Neutrophil (primary cell): ENCODE results near the gene TMEM221.
A peak's percentile ranks its signal among the peaks of the same experiment; 100 is the strongest.

Source experiments
- H3K27ac ChIP-seq: fragments of 200-600 bp; sonication (generic); 2 replicates; pipeline ENCODE4 v1.5.1; 2016; ENCODE audit warnings: mild to moderate bottlenecking, moderate library complexity
- H3K27me3 ChIP-seq: fragments of 200-600 bp; sonication (generic); 2 replicates; pipeline ENCODE4 v1.6.0; 2016; ENCODE audit warnings: mild to moderate bottlenecking
- H3K36me3 ChIP-seq: fragments of 200-600 bp; sonication (generic); 2 replicates; pipeline ENCODE4 v1.5.1; 2017
- H3K4me1 ChIP-seq, 2 experiments: fragments of 200-600 bp in 1 of 2; sonication (generic) in 1 of 2; 1 replicate in 1 of 2; 2 replicates in 1 of 2; pipeline versions ENCODE4 v1.5.1 to v1.6.1; 2013 to 2016; ENCODE audit warnings: low read depth in 1 of 2, low read length in 1 of 2, mild to moderate bottlenecking in 1 of 2, moderate library complexity in 1 of 2; ENCODE audit not compliant: control insufficient read depth in 1 of 2, insufficient read depth in 1 of 2
- H3K4me3 ChIP-seq, 2 experiments: fragments of 200-600 bp in 1 of 2; sonication (generic) in 1 of 2; 1 replicate in 1 of 2; 2 replicates in 1 of 2; pipeline ENCODE4 v1.5.1; 2013 to 2016; ENCODE audit warnings: low read depth in 1 of 2, low read length in 1 of 2, mild to moderate bottlenecking in 1 of 2, moderate library complexity in 1 of 2
- H3K9me3 ChIP-seq: fragments of 200-600 bp; sonication (generic); 2 replicates; pipeline ENCODE4 v1.5.1; 2016
- TF ChIP-seq, protein P1 (sequence below): fragments of 200-600 bp; sonication (generic); IDR thresholded peaks from 2 replicates; pipeline ENCODE4 v1.5.1; 2016; ENCODE audit warnings: antibody characterized with exemption

Gene TMEM221

DNA sequence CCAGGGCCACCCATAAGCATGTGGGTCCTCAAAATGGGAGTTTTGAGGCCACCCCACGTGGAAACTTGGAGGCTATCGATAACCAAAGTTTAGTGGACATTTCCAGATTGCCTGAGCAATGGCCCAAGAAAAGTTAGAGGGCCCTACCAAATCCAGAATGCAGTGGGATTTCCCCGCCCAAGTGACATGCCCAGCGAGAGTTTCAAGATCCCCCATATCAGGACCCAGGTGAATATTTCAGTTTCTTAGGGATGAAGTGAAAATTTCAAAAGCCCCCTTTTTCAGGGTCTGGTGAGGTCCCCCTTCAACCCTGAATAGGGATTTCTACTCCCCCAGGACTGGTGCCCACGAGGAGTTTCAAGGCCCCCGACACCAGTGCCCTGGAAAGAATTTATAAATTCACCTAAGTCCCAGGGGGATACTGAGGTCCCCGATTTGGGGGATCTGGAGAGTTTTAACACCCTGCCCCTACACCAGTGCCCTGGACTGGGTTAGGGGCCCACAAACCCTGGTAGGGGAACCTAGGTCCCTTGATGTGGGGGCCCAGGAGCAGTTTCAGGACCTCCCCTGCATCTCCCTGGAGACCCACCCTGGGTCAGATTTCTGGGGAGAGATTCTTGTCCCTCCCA, 43.7 kb downstream of the TMEM221 start:
- peak overlapping the region; percentile 60 to 70 for H3K4me3 ChIP-seq
- H3K9me3 ChIP-seq = no peaks in the 10 kb centered on the region
- no peaks in the 10 kb centered on the region for H3K27me3 ChIP-seq
- H3K36me3 ChIP-seq = peaks cover 8% of the 10 kb centered on the region
- H3K4me1 ChIP-seq = peaks cover 32 to 50% of the 10 kb centered on the region in 2 experiments
- peak overlapping the region; percentile 92 for H3K27ac ChIP-seq
- TF ChIP-seq, protein P1, sequence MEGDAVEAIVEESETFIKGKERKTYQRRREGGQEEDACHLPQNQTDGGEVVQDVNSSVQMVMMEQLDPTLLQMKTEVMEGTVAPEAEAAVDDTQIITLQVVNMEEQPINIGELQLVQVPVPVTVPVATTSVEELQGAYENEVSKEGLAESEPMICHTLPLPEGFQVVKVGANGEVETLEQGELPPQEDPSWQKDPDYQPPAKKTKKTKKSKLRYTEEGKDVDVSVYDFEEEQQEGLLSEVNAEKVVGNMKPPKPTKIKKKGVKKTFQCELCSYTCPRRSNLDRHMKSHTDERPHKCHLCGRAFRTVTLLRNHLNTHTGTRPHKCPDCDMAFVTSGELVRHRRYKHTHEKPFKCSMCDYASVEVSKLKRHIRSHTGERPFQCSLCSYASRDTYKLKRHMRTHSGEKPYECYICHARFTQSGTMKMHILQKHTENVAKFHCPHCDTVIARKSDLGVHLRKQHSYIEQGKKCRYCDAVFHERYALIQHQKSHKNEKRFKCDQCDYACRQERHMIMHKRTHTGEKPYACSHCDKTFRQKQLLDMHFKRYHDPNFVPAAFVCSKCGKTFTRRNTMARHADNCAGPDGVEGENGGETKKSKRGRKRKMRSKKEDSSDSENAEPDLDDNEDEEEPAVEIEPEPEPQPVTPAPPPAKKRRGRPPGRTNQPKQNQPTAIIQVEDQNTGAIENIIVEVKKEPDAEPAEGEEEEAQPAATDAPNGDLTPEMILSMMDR = no peak

DNA sequence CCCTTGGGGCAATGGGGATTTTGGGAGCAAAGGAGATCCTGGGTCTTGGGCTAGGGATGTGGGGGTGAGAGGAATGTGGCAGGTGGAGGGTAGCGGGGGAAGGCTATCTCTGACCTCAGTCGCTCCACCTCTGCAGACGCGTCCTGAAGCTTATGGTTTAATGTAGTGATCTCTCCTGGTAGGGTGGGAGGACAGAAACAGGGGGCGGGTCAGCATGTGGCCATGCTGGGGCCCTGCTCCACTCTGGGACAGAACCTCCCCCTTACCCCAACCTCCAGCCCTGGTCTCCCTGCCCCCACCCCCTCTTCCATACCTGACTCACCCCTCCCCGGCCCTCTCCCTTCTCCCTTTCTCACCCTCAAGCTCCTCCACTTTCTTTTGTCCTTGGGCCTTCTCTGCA, 44.5 kb downstream of the TMEM221 start:
- Histone ChIP-seq H3K4me3 (peak overlapping the region in 1 of 2 experiments; percentile 70), H3K27ac (peak overlapping the region; percentile 92), H3K36me3 (peaks cover 8% of the 10 kb centered on the region), H3K4me1 (peaks cover 32 to 50% of the 10 kb centered on the region in 2 experiments), H3K9me3 (no peaks in the 10 kb centered on the region), H3K27me3 (no peaks in the 10 kb centered on the region)
- TF ChIP-seq, protein P1 = no peak

DNA sequence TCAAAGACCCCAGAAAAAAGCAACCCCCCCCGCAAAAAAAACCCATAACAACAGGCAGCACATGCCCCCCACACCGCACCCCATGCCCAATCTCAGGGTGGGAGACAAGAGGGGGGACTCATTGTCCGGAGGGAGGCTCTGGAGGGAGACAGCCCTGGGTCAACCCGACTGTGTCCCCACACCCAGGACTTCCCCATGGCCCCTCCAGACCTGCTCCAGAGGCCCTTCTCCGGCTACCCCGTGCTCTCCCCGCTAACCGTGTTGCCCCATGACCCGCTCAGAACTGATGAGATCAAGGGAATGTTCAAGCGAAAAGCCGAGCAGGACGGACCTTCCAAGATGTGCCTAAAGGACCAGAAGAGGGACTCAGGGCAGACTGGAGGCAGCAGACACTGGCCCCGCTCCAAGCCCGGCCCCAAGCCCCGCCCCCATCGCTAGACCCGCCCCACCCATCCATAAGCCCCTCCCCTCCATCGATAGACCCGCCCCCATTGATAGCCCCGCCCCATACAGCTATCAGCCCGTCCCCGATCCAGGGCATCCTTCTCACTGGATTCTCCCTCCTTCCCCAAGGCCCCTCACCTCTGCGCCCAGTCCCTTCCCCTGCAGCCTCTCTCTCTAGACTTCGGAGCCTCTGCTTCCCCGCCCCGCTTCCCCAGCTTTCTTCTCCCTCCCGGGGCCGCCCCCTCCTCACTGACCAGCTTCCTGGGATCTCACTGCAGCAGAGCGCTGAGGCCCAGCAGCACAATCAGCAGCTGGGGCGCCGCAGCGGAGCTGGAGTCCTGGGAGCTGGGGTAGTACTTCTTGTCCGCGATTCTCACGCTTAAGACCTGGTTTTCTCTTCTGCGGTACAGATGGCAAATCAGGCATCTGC, 45.2 kb downstream of the TMEM221 start:
- Histone ChIP-seq H3K4me3 (peak overlapping the region in 1 of 2 experiments; percentile 70), H3K27me3 (no peaks in the 10 kb centered on the region), H3K4me1 (peaks cover 32 to 48% of the 10 kb centered on the region in 2 experiments), H3K36me3 (peaks cover 8% of the 10 kb centered on the region), H3K27ac (peak overlapping the region; percentile 20), H3K9me3 (no peaks in the 10 kb centered on the region)
- TF ChIP-seq, protein P1 = no peak

DNA sequence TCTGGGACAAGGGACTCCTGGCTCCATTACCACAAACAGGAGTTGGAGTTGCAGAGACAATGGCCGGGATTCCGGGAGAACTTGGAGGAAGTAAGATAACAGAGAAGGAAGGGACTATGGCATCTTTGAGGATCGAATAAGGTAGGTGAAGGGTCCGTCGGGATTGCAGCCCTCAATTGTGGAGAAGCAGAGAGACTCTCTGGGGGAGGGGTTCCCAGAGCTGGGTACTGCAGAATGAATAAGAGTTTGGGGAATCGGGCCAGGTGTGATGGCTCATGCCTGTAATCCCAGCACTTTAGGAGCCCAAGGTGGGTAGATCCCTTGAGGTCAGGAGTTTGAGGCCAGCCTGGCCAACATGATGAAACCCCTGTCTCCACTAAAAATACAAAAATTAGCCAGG, 46.8 kb downstream of the TMEM221 start:
- Histone ChIP-seq H3K9me3 (no peaks in the 10 kb centered on the region), H3K27ac (no peak overlapping the region), H3K27me3 (no peaks in the 10 kb centered on the region), H3K36me3 (peaks cover 16% of the 10 kb centered on the region), H3K4me1 (peaks cover 23 to 33% of the 10 kb centered on the region in 2 experiments), H3K4me3 (no peak overlapping the region)
- TF ChIP-seq, protein P1 = no peak

DNA sequence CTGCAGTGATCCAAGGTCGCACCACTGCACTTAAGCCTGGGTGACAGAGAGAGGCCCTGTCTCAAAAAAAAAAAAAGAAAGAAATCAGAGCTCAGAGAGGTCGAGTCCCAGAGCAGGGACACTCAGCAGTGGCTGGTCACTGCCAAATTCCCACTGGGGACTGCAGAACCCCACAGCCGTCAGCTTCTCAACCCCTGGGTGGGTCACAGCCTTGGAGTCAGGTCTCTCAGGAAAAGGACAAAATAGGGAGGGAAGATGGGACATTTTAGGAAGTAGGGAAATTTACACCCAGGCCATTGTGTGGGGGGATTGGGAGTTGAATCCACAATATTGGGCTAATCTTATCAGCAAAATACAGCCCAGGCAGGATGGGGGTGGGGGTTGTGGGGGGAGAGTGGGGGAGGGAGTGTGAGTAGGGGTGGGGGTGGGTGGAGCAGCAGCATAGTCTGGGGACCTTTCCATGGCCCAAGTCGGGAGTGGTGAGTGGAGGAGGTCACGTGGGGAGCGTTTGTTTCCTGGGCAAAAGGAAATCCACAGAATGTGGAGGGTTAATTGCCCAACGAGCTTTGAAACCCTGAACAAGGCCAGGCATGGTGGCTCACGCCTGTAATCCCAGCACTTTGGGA, 49.5 kb downstream of the TMEM221 start:
- H3K36me3 ChIP-seq = peaks cover 16% of the 10 kb centered on the region
- H3K27me3 ChIP-seq = no peaks in the 10 kb centered on the region
- H3K4me1 ChIP-seq = peaks cover 7 to 14% of the 10 kb centered on the region in 2 experiments
- no peaks in the 10 kb centered on the region for H3K9me3 ChIP-seq
- no peak overlapping the region for H3K4me3 ChIP-seq
- TF ChIP-seq, protein P1 = no peak
- H3K27ac ChIP-seq = no peak overlapping the region
